Measurements from ENCODE around the gene IFNL4. TPM values are rescaled to one million over a fixed set of nuclear protein-coding genes. Genes with fewer than 3 reads are reported as not detected.
"Not testable (repeated sequence)": the region's sequence is repeated elsewhere in the genome, so short reads cannot be mapped to it uniquely, and the experiment has no call there.

The IFNL4 gene
- total RNA-seq, 1 experiment from 2014 or later, result not detected

- Histone ChIP-seq H3K27me3 (ENCODE audit: insufficient read depth, low read depth) (peaks cover 9% of the 10 kb centered on the region; the same call in 1 of the 2 replicates), H4K20me1 (ENCODE audit: insufficient read depth) (no peaks in the 10 kb centered on the region), H3K9me2 (ENCODE audit: insufficient read depth) (no peaks in the 10 kb centered on the region), H3F3A (ENCODE audit: insufficient read depth, low read depth) (no peaks in the 10 kb centered on the region), H2AFZ (no peak overlapping the region), H3K27ac (no peak overlapping the region), H3K79me2 (ENCODE audit: low read depth) (no peaks in the 10 kb centered on the region), H3K36me3 (ENCODE audit: low read depth) (no peaks in the 10 kb centered on the region), H3K4me2 (no peak overlapping the region), H3K4me1 (replicated peaks; ENCODE audit: insufficient read depth) (no peaks in the 10 kb centered on the region), H3K4me3 (no peak overlapping the region), H3K9me3 (ENCODE audit: insufficient read depth, low read depth) (no peaks in the 10 kb centered on the region)
- CTCF ChIA-PET, result interaction anchor here (0.6 kb wide), 1 partner anchor 83 kb away, joined by 6 read pairs; no protein-coding TSS in a partner anchor
- DNase-seq, result peak in 1 of 2 experiments; percentile 28
- TF ChIP-seq, protein P1, sequence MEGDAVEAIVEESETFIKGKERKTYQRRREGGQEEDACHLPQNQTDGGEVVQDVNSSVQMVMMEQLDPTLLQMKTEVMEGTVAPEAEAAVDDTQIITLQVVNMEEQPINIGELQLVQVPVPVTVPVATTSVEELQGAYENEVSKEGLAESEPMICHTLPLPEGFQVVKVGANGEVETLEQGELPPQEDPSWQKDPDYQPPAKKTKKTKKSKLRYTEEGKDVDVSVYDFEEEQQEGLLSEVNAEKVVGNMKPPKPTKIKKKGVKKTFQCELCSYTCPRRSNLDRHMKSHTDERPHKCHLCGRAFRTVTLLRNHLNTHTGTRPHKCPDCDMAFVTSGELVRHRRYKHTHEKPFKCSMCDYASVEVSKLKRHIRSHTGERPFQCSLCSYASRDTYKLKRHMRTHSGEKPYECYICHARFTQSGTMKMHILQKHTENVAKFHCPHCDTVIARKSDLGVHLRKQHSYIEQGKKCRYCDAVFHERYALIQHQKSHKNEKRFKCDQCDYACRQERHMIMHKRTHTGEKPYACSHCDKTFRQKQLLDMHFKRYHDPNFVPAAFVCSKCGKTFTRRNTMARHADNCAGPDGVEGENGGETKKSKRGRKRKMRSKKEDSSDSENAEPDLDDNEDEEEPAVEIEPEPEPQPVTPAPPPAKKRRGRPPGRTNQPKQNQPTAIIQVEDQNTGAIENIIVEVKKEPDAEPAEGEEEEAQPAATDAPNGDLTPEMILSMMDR (conservative IDR thresholded peaks at IDR 0.05), result no peak
- TF ChIP-seq EZH2 (IDR thresholded peaks at IDR 0.05; ENCODE audit: low read depth), result no peak
- POLR2A ChIA-PET (ENCODE audit: unreplicated experiment), result no interaction called here
- BruUV-seq (replicated peaks), result no TSS peak
- intact Hi-C loops (cut with micrococcal nuclease; ENCODE audit: unreplicated experiment), result no loop called here
These were observed 1.5 kb downstream of the IFNL4 start for GRCh38 chr19:39246951-39247669.

DNA sequence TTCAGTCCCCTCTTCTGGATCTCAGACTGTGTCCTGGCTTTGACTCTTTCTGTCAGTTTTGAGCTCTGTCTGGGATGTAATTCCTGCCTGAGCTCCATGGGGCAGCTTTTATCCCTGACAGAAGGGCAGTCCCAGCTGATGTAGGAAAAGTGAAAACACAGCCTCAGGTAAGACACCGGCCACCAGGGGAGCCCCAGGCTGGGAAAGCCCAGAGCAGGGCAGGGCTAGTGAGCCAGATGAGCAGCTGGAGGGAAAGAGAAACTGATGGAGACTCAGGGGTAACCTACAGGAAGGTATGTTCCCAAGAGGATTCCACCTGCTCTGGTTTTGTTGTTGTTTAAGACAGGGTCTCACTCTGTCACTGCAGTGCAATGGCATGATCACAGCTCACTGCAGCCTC, 3.5 kb downstream of the IFNL4 start:
- H4K20me1 ChIP-seq (ENCODE audit: insufficient read depth); H3K4me3 ChIP-seq; H3K36me3 ChIP-seq (ENCODE audit: low read depth); H3K4me2 ChIP-seq; H3K9me2 ChIP-seq (ENCODE audit: insufficient read depth); POLR2A ChIA-PET (ENCODE audit: unreplicated experiment); intact Hi-C loops (cut with micrococcal nuclease; ENCODE audit: unreplicated experiment); H3F3A ChIP-seq (ENCODE audit: insufficient read depth, low read depth); H2AFZ ChIP-seq; H3K27ac ChIP-seq; BruUV-seq (replicated peaks); H3K4me1 ChIP-seq (replicated peaks; ENCODE audit: insufficient read depth); H3K27me3 ChIP-seq (ENCODE audit: insufficient read depth, low read depth); H3K9me3 ChIP-seq (ENCODE audit: insufficient read depth, low read depth); H3K79me2 ChIP-seq (ENCODE audit: low read depth); DNase-seq: not testable (repeated sequence)
- CTCF ChIA-PET, result interaction anchor here (0.7 kb wide), 1 partner anchor 51 kb away, joined by 3 read pairs; the partner anchor contains the start of gene IFNL1

DNA sequence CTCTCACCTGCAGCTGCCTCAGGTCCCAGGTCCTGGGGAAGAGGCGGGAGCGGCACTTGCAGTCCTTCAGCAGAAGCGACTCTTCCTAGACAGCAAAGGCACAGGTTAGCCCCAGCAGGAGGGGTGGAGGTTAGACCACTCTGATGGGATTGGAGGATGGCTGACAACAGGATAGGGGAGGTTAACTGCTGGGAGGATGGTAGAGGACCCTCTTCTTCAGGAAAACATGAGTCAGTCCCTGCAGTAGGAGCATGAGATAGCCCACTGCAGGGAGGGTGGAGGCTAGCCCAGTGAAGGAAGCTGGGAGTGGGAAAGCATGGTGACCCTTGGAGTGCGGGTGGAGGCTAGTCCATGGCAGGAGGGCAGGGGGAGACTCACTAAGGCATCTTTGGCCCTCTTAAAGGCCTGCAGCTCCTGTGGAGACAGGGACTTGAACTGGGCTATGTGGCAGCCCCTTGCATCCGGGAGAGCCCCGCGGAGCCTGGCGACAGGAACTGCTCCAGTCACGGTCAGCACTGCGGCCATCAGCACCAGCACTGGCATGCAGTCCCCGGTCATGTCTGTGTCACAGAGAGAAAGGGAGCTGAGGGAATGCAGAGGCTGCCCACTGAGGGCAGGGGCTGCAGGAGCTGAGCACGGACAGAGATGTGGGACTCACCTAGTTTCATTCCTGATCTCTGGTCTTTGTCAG, 4.1 kb downstream of the IFNL4 start, which contains the start of gene IFNL3:
Gene IFNL3 (minus strand): TSS at position 597 of the 691 bp plus-strand sequence. CDS start 39 bp downstream, at position 558.
- H3K27ac ChIP-seq; H3K9me3 ChIP-seq (ENCODE audit: insufficient read depth, low read depth); H3K9me2 ChIP-seq (ENCODE audit: insufficient read depth); CTCF ChIA-PET; BruUV-seq (replicated peaks); H3K4me3 ChIP-seq; H4K20me1 ChIP-seq (ENCODE audit: insufficient read depth); H3K36me3 ChIP-seq (ENCODE audit: low read depth); H3K4me1 ChIP-seq (replicated peaks; ENCODE audit: insufficient read depth); H3F3A ChIP-seq (ENCODE audit: insufficient read depth, low read depth); H2AFZ ChIP-seq; intact Hi-C loops (cut with micrococcal nuclease; ENCODE audit: unreplicated experiment); H3K27me3 ChIP-seq (ENCODE audit: insufficient read depth, low read depth); H3K79me2 ChIP-seq (ENCODE audit: low read depth); H3K4me2 ChIP-seq; DNase-seq; POLR2A ChIA-PET (ENCODE audit: unreplicated experiment): not testable (repeated sequence)

DNA sequence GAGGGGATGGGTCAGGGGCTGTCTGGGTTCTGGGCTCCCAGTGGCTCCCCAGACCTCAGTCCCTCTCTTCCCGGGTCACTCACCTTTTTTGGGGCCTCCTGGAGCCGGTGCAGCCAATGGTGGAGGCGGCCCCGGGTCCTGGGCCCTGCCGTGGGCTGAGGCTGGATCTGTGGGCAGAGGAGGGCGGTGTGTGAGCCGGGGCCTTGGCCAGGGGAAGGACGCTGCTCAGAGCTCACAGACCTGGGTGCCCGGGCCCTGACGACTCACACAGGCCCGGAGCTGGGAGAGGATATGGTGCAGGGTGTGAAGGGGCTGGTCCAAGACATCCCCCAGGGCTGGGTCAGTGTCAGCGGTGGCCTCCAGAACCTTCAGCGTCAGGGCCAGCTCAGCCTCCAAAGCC, 4.9 kb downstream of the IFNL4 start:
- H4K20me1 ChIP-seq (ENCODE audit: insufficient read depth); H3K36me3 ChIP-seq (ENCODE audit: low read depth); H3K79me2 ChIP-seq (ENCODE audit: low read depth); DNase-seq; H3K4me2 ChIP-seq; H3F3A ChIP-seq (ENCODE audit: insufficient read depth, low read depth); H3K27ac ChIP-seq; intact Hi-C loops (cut with micrococcal nuclease; ENCODE audit: unreplicated experiment); H3K9me3 ChIP-seq (ENCODE audit: insufficient read depth, low read depth); H3K4me3 ChIP-seq; H3K9me2 ChIP-seq (ENCODE audit: insufficient read depth); H2AFZ ChIP-seq; CTCF ChIA-PET; H3K4me1 ChIP-seq (replicated peaks; ENCODE audit: insufficient read depth); H3K27me3 ChIP-seq (ENCODE audit: insufficient read depth, low read depth); POLR2A ChIA-PET (ENCODE audit: unreplicated experiment); BruUV-seq (replicated peaks): not testable (repeated sequence)
